ENCODE data around the gene DKK2.

The DKK2 gene

DNA sequence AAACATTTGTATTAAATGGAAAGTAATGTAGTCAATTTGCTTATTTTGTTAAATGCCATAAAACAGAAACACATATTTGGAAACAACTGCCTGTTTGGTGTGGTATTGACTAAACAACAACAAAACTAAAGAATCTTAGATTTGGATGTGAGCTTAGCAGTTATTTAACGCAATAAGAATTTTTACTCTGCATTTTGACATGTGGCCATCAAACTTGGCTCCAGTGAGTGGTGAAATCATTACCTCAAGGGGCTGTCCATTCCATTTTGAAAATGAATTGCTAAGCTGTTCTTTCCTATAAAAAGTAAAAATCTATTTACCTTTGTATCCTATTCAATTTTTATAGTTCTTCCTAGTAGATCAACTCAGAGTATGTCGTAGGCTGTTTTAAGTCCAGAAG is 84.2 kb downstream of the DKK2 start:
- Histone ChIP-seq H3K4me3 (ENCODE audit: low read depth, low read length) (no peak overlapping the region), H3K79me2 (no peaks in the 10 kb centered on the region), H3K36me3 (ENCODE audit: control insufficient read depth, insufficient read depth, low read length) (no peaks in the 10 kb centered on the region), H3K27ac (no peak overlapping the region), H3K9ac (no peak overlapping the region), H3K4me1 (no peaks in the 10 kb centered on the region), H3K9me3 (ENCODE audit: control insufficient read depth, low read length) (no peaks in the 10 kb centered on the region), H3K27me3 (ENCODE audit: control insufficient read depth, insufficient read depth, low read length) (no peaks in the 10 kb centered on the region), H2AFZ (no peak overlapping the region), H3K4me2 (ENCODE audit: low read length) (no peak overlapping the region)
- TF ChIP-seq CTCF (IDR thresholded peaks at IDR 0.05): no peak

- Histone ChIP-seq H3K4me3 (ENCODE audit: low read depth, low read length) (no peak overlapping the region), H3K27ac (no peak overlapping the region), H2AFZ (no peak overlapping the region), H3K27me3 (ENCODE audit: control insufficient read depth, insufficient read depth, low read length) (no peaks in the 10 kb centered on the region), H3K36me3 (ENCODE audit: control insufficient read depth, insufficient read depth, low read length) (no peaks in the 10 kb centered on the region), H3K9me3 (ENCODE audit: control insufficient read depth, low read length) (no peaks in the 10 kb centered on the region), H3K4me1 (no peaks in the 10 kb centered on the region), H3K79me2 (no peaks in the 10 kb centered on the region), H3K9ac (no peak overlapping the region), H3K4me2 (ENCODE audit: low read length) (no peak overlapping the region)
- no peak for TF ChIP-seq CTCF (IDR thresholded peaks at IDR 0.05)
These were observed 94.3 kb downstream of the DKK2 start for GRCh38 chr4:106941841-106942240.

- H3K79me2 ChIP-seq: no peaks in the 10 kb centered on the region
- no peak overlapping the region for H3K4me2 ChIP-seq (ENCODE audit: low read length)
- H3K4me1 ChIP-seq: no peaks in the 10 kb centered on the region
- no peaks in the 10 kb centered on the region for H3K9me3 ChIP-seq (ENCODE audit: control insufficient read depth, low read length)
- no peak for TF ChIP-seq CTCF (IDR thresholded peaks at IDR 0.05)
- H3K9ac ChIP-seq: no peak overlapping the region
- H3K27me3 ChIP-seq (ENCODE audit: control insufficient read depth, insufficient read depth, low read length): no peaks in the 10 kb centered on the region
- no peak overlapping the region for H3K27ac ChIP-seq
- H3K36me3 ChIP-seq (ENCODE audit: control insufficient read depth, insufficient read depth, low read length): no peaks in the 10 kb centered on the region
- H3K4me3 ChIP-seq (ENCODE audit: low read depth, low read length): no peak overlapping the region
- H2AFZ ChIP-seq: no peak overlapping the region
These were observed 105.6 kb downstream of the DKK2 start for GRCh38 chr4:106930522-106930921.

DNA sequence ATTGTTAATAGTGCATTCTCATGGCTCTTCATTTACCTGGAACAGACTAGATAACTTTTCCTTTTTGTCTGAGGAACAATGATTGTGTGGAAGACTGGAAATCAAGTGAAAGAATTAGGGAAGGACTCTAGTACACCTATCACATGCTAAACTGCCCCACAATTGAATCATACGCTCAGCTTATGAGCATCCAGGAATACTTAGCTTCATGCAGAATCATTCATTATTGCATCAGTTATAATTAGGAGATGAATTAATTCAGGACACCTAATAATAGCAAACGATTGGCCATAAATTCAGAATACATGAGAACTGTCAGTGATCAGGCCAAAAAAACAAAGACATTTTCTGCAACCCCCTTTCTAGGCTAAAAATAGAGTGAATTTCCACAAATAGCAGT is 106.9 kb downstream of the DKK2 start:
- Histone ChIP-seq H3K27me3 (ENCODE audit: control insufficient read depth, insufficient read depth, low read length) (no peaks in the 10 kb centered on the region), H3K9me3 (ENCODE audit: control insufficient read depth, low read length) (no peaks in the 10 kb centered on the region), H3K27ac (no peak overlapping the region), H3K4me2 (ENCODE audit: low read length) (no peak overlapping the region), H2AFZ (no peak overlapping the region), H3K79me2 (no peaks in the 10 kb centered on the region), H3K9ac (no peak overlapping the region), H3K36me3 (ENCODE audit: control insufficient read depth, insufficient read depth, low read length) (no peaks in the 10 kb centered on the region), H3K4me1 (no peaks in the 10 kb centered on the region), H3K4me3 (ENCODE audit: low read depth, low read length) (no peak overlapping the region)
- TF ChIP-seq CTCF (IDR thresholded peaks at IDR 0.05): no peak

GRCh38 chr4:106914223-106914622 is 121.9 kb downstream of the DKK2 start:
- no peaks in the 10 kb centered on the region for H3K79me2 ChIP-seq
- no peak for TF ChIP-seq CTCF (IDR thresholded peaks at IDR 0.05)
- no peaks in the 10 kb centered on the region for H3K4me1 ChIP-seq
- H3K9me3 ChIP-seq (ENCODE audit: control insufficient read depth, low read length): no peaks in the 10 kb centered on the region
- no peak overlapping the region for H3K4me3 ChIP-seq (ENCODE audit: low read depth, low read length)
- no peak overlapping the region for H3K9ac ChIP-seq
- H3K4me2 ChIP-seq (ENCODE audit: low read length): no peak overlapping the region
- no peak overlapping the region for H3K27ac ChIP-seq
- no peak overlapping the region for H2AFZ ChIP-seq
- no peaks in the 10 kb centered on the region for H3K36me3 ChIP-seq (ENCODE audit: control insufficient read depth, insufficient read depth, low read length)
- H3K27me3 ChIP-seq (ENCODE audit: control insufficient read depth, insufficient read depth, low read length): no peaks in the 10 kb centered on the region

Data from parathyroid adenoma (tissue), 2 donors.